ENCODE results near the gene TECPR2.

Gene TECPR2

DNA sequence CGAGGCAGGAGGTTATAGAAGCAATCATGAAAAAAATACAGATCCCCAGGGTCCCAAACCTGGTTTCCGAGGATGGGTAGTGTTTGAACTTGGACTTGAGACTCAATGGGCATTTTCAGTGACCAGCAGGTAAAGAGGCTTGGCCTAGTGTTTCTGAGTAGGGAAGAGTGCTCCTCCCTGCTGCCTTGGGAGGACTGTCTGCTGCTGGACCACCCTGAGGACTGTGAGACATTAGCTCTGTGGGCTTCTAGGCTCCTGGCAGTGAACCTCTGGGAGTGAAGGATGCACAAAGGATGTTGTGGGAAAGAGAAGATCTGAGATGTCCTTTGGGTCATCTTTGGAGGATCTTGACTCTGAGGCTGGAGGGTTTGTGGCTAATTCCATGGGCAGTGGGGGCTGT lies 116.4 kb downstream of the TECPR2 start:
- no peak for TF ChIP-seq MYC (IDR thresholded peaks at IDR 0.05; ENCODE audit: low read depth, low read length)
- TF ChIP-seq, protein P1, sequence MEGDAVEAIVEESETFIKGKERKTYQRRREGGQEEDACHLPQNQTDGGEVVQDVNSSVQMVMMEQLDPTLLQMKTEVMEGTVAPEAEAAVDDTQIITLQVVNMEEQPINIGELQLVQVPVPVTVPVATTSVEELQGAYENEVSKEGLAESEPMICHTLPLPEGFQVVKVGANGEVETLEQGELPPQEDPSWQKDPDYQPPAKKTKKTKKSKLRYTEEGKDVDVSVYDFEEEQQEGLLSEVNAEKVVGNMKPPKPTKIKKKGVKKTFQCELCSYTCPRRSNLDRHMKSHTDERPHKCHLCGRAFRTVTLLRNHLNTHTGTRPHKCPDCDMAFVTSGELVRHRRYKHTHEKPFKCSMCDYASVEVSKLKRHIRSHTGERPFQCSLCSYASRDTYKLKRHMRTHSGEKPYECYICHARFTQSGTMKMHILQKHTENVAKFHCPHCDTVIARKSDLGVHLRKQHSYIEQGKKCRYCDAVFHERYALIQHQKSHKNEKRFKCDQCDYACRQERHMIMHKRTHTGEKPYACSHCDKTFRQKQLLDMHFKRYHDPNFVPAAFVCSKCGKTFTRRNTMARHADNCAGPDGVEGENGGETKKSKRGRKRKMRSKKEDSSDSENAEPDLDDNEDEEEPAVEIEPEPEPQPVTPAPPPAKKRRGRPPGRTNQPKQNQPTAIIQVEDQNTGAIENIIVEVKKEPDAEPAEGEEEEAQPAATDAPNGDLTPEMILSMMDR (IDR thresholded peaks at IDR 0.05; ENCODE audit: low read depth, low read length), result no peak
- TF ChIP-seq POLR2A (IDR thresholded peaks at IDR 0.05; ENCODE audit: extremely low read depth, insufficient read length), result no peak
- TF ChIP-seq, protein P2, sequence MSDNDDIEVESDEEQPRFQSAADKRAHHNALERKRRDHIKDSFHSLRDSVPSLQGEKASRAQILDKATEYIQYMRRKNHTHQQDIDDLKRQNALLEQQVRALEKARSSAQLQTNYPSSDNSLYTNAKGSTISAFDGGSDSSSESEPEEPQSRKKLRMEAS (IDR thresholded peaks at IDR 0.05; ENCODE audit: low read depth, low read length), result no peak
- no peak overlapping the region for H3K4me3 ChIP-seq (ENCODE audit: low read depth, low read length)
- DNase-seq (ENCODE audit: low read depth), result no peak

DNA sequence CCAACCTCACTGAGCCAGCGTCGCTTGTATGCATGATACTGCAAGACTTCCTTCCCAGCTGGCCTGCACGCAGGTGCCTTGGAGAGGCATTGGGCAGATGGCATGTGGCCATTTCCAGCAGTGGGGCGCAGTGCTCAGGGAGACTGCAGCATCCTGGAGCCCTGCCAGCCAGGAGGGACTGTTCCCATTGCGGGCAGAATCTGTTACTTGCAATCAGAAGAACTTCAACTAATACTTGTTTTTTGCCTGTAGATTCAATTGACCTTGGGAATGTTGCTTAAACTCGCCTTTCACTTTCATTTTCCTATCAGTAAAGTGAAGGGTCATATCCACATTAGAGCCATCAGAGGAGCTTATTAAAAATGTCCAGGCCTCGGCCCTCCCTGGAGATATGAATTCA lies 117.0 kb downstream of the TECPR2 start:
- no peak overlapping the region for H3K4me3 ChIP-seq (ENCODE audit: low read depth, low read length)
- no peak for DNase-seq (ENCODE audit: low read depth)
- TF ChIP-seq, protein P2 (IDR thresholded peaks at IDR 0.05; ENCODE audit: low read depth, low read length), result no peak
- no peak for TF ChIP-seq POLR2A (IDR thresholded peaks at IDR 0.05; ENCODE audit: extremely low read depth, insufficient read length)
- TF ChIP-seq, protein P1 (IDR thresholded peaks at IDR 0.05; ENCODE audit: low read depth, low read length), result no peak
- no peak for TF ChIP-seq MYC (IDR thresholded peaks at IDR 0.05; ENCODE audit: low read depth, low read length)

DNA sequence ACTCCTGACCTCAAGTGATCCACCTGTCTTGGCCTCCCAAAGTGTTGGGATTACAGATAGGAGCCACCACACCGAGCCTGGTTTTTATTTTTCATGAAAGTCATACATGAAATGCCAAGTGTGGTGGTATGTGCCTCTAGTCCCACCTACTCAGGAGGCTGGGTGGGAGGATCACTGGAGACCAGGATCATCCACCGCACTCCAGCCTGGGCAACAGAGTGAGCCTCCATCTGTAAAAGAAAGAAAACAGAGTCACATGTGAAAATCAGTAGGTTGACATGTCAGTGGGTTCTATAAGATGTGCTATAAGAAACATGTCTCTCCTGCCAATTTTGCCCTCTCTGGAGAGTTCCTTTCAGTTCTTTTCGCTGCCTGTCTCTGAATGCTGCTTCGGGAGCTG lies 118.6 kb downstream of the TECPR2 start:
- no peak overlapping the region for H3K4me3 ChIP-seq (ENCODE audit: low read depth, low read length)
- TF ChIP-seq, protein P1 (IDR thresholded peaks at IDR 0.05; ENCODE audit: low read depth, low read length), result no peak
- no peak for TF ChIP-seq MYC (IDR thresholded peaks at IDR 0.05; ENCODE audit: low read depth, low read length)
- TF ChIP-seq, protein P2 (IDR thresholded peaks at IDR 0.05; ENCODE audit: low read depth, low read length), result no peak
- no peak for TF ChIP-seq POLR2A (IDR thresholded peaks at IDR 0.05; ENCODE audit: extremely low read depth, insufficient read length)
- no peak for DNase-seq (ENCODE audit: low read depth)

DNA sequence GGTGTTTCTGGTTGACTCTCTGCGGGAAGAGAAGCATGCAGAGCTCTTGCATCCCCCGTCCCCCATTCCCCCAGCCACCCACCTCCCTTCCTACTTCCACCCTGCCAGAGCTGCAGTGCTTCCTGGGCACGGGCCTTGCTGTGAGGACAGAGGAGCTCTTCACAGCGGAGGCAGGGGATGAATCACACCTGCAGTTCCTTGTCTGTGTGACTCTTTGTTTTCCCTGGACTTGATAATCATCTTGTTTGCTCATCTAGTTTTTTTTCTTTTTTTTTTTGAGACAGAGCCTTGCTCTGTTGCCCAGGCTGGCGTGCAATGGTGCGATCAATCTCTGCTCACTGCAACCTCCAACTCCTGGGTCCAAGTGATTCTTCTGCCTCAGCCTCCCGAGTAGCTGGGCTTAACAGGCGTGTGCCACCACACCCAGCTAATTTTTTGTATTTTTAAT lies 119.1 kb downstream of the TECPR2 start:
- TF ChIP-seq, protein P2 (IDR thresholded peaks at IDR 0.05; ENCODE audit: low read depth, low read length), result no peak
- no peak for TF ChIP-seq POLR2A (IDR thresholded peaks at IDR 0.05; ENCODE audit: extremely low read depth, insufficient read length)
- TF ChIP-seq MYC (IDR thresholded peaks at IDR 0.05; ENCODE audit: low read depth, low read length), result no peak
- TF ChIP-seq, protein P1 (IDR thresholded peaks at IDR 0.05; ENCODE audit: low read depth, low read length), result no peak
- H3K4me3 ChIP-seq (ENCODE audit: low read depth, low read length), result no peak overlapping the region
- DNase-seq (ENCODE audit: low read depth), result no peak

DNA sequence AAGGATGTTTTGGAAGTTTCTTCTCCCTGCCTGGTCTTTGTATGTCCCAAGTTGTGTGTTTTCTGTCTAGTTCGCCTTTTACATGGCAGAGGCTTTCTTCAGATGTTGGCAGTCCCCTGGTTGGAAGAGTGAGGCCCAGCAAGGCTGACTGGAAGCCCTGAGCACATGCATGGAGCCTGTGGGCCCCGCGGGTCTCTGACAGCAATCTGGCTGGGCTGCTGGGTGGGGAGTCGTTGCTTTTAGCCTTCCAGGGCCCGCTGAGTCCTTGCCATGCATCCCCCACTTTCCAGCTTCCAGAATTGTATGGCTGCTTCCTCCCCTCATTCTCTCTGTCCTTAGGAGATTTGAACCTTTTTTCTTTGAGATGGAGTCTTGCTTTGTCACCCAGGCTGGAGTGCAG lies 121.6 kb downstream of the TECPR2 start:
- DNase-seq (ENCODE audit: low read depth), result no peak
- no peak overlapping the region for H3K4me3 ChIP-seq (ENCODE audit: low read depth, low read length)
- TF ChIP-seq POLR2A (IDR thresholded peaks at IDR 0.05; ENCODE audit: extremely low read depth, insufficient read length), result no peak
- TF ChIP-seq, protein P2 (IDR thresholded peaks at IDR 0.05; ENCODE audit: low read depth, low read length), result no peak
- TF ChIP-seq MYC (IDR thresholded peaks at IDR 0.05; ENCODE audit: low read depth, low read length), result no peak
- TF ChIP-seq, protein P1 (IDR thresholded peaks at IDR 0.05; ENCODE audit: low read depth, low read length), result no peak
